ENCODE measurements around the gene SRPRB.

Gene SRPRB

GRCh38 chr3:133828576-133829309 lies 23.1 kb downstream of the SRPRB start:
- DNase-seq: no peak

DNA sequence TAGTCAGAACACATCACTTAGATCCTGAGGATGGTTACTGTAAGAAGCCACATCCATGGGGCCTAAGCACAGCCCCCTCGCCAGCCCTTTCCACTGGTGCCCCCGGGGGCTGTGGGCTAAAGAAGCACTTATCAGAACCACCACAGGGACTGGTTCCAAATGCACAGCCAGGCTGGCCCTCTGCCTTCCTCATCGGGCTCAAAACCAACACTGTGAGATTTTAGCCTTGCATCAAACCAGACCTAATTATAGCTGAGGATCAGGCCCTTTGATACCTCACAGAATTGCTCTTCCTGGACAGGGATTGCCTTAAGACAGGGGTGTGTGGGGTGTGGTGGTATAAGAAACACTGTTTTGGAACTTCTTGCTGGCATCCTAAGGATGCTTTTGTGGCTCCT lies 23.7 kb downstream of the SRPRB start:
- DNase-seq: no peak

DNA sequence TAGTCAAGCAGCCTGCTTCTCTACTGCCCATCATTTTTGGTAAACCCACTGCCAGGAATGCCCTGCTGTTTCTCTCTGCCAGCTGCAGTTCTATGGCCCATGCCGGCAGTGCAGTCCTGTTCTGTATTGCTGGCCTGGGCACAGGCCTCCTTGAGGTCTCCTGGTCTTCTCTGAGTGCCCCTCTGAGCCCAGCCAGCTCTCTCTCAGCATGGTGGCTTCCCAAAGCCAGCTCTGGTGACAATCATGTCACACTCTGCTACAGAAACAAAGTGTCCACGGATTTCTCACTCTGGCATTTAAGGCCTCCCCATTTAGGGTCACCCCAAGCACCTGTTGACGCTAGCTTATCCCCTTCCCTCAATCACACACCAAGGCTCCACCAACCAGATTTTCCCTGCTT lies 24.5 kb downstream of the SRPRB start:
- DNase-seq: no peak

- no peak for DNase-seq
Observed at GRCh38 chr3:133831966-133832801, 26.6 kb downstream of the SRPRB start.

GRCh38 chr3:133832802-133833144 lies 27.2 kb downstream of the SRPRB start:
- DNase-seq: no peak

- DNase-seq: no peak
Observed at GRCh38 chr3:133833267-133833666, 27.7 kb downstream of the SRPRB start.

DNA sequence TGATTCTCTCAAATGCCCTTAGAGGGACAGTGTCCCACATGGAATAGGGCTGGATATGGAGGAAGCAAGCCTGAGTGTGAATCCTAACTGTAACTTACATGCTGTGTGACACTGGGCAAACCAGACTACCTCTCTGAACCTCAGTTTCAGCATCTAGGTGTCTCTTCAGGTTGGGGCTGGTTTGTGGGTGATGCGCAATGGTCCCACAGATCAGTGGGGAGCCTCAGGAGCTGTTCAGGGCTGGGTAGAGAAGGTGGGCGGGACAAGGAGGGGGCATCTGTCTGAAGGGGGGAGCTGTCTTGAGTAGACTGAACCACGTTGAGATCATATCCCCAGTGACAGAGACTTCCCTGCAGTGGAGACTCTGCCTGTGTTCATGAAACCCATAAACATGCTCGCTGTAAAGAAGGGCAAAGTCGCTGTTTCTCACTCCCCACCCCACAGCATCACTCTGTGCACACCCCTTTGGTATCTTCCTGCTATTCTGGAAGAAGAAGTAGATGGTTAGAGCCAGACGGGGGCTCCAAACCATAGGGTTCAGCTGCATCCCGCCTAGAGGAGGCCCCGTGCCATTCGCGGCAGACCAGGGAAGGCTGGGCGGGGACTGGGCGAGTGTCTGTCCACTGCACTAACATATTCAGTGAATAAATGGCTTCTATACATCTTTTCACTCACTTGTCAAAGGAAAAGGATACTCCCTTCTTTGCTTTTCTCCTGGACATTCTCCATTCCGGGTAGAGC lies 28.4 kb downstream of the SRPRB start:
- DNase-seq: no peak

- no peak for DNase-seq
Observed at GRCh38 chr3:133834621-133835417, 29.2 kb downstream of the SRPRB start.

- no peak for DNase-seq
Observed at GRCh38 chr3:133835418-133835743, 29.8 kb downstream of the SRPRB start.

GRCh38 chr3:133835961-133836360 lies 30.3 kb downstream of the SRPRB start:
- DNase-seq: no peak

DNA sequence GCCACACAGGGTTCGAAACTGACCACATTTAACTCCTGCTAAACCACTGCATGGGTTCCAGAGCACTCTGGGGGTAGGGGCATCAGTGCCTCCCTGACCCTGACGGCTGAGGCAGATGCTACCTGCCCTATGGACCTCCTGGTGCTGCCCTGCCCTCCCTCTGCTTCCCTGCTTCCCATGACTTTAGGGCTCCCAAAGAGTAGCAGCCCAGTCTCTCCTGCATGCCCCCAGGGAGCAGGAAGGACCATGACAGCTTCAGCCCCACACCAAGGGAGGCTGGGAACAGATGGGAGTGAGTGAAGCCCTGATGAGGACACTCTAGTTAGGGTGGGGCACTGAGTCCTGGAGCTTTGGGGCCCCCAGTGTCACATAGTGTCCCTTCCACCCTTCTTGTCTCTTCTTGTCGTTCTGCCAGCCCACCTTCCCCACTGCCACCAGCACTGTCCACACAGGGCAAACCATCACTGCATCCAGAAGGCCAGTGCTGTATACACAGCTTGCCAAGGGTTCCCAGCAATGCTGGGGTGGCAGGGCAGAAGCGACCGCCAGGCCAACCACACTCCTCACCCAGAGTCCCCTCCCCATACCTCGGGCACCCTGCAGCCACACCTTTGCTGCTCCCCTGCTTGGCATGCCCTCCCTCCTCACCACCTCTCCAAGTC lies 31.0 kb downstream of the SRPRB start:
- DNase-seq: no peak

DNA sequence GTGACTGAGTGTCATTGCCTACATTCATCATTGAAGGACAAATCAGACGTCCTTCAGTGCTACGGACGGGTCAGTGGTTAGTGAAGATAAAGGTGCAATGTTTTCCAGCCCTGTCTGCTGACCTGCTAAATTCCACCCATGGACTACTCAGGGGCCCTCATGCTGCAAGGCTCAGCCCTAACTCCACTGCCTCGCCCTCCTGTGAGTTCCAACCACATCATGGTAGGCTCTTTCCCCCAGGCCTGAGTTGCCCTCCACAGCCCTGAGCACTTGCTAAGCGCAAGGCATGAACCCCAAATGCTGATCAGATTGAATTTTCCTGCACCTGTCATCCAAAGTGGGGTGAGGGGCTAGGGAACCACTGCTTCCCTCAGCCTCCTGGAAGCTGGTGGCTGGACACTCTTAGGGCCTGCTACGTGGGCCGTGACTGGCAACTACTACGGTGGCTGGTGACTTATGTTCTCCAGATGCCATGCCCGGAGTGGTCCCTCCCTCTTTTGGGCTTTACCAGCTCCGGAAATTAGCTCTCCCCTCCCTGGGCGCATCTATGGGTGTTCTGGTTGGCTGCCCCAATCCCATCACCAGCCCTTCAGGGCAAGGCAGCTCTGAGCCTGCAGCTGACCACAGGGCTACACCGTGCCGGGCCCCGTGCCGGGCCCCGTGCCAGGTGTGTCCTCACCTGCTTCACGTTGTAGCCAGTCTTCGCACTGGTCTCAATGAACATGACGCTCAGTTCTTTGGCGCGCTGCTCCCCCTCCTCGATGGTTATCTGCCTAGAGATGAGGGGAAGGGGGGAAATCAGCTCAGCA lies 32.1 kb downstream of the SRPRB start:
- DNase-seq: no peak

- DNase-seq: no peak
Observed at GRCh38 chr3:133838296-133838789, 32.7 kb downstream of the SRPRB start.

DNA sequence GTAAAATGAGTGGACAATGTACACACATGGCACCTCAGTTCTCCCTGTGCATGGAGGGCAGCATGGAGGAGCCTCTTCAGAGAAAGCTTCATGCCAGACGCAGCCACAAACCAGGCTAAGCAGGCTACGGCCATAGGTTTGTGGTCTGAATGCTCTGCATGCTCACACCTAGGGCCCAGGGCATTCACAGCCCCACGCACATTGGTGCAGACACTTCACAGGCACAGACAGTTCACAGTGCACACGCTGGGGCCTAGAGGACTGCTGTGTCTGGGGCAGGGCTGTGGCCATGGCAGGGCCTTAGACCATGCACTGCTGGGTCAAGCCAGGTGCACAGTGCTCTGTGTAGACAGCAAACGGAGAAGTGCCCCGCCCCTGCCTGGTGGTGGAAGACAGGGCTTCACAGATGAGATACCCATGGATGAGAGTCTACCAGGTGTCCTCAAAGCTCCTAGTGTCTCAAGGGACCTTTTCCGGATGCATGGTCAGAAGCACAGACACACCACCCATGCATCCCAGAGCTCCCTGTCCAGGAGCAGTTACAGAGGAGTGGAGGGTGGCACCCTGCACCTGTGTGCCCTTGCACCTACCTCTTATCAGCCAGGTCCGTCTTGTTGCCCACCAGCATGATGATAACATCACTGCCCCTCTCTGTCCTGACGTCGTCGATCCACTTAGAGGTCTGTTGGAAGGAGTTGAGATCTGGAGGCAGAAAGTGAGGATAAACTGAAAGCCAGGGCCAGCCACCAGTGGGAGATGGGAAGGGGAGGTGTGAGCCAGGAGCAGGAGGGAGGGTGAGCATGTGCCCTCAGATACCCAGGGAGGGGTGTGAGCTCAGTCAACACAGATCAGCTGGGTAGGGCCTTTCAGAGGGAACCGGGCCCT lies 33.5 kb downstream of the SRPRB start:
- DNase-seq: no peak

GRCh38 chr3:133840055-133840737 lies 34.6 kb downstream of the SRPRB start:
- no peak for DNase-seq

- DNase-seq: no peak
Observed at GRCh38 chr3:133840767-133841166, 35.2 kb downstream of the SRPRB start.

- no peak for DNase-seq
Observed at GRCh38 chr3:133841196-133841595, 35.6 kb downstream of the SRPRB start.

GRCh38 chr3:133842158-133842557 lies 36.5 kb downstream of the SRPRB start:
- no peak for DNase-seq

DNA sequence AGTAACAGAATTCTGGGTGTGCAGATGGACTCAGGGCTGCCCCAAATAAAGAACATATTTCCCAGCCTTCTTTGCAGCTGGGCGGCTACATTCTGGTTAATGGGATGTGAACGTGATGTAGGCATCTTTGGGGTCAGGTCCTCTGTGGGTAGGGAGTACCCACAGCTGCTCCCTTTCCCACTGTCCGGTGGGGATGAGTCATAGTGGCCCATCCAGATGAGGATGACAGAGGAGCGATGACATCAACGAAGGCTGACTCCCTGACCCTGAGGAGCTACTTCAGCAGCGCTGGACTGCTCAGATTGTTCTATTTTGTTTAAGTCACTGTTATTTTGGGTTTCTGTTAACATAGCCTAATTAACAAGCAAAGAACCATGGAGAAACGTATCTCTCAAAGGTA lies 38.0 kb downstream of the SRPRB start:
- DNase-seq: no peak

GRCh38 chr3:133845127-133845526 lies 39.5 kb downstream of the SRPRB start:
- DNase-seq: no peak

Measured in activated gamma-delta T cell treated with Interleukin-2 at 50 U/mL for 16 hours (primary cell).